Measurements from ENCODE around the gene SLC9C2.

The SLC9C2 gene

GRCh38 chr1:173560285-173560880 lies 42.5 kb downstream of the SLC9C2 start:
- Mint-ChIP-seq H3K4me1 (peaks cover 19% of the 10 kb centered on the region), H3K36me3 (peaks cover 5% of the 10 kb centered on the region), H3K27me3 (peaks cover 4% of the 10 kb centered on the region), H3K27ac (peak overlapping the region; percentile 17), H3K9me3 (no peaks in the 10 kb centered on the region), H3K4me3 (no peak overlapping the region)
- CTCF ChIA-PET: no interaction called here
- no peak for DNase-seq

- Mint-ChIP-seq H3K4me3 (no peak overlapping the region), H3K36me3 (peaks cover 17% of the 10 kb centered on the region), H3K9me3 (peaks cover 1% of the 10 kb centered on the region), H3K27me3 (no peaks in the 10 kb centered on the region), H3K4me1 (peaks cover 64% of the 10 kb centered on the region), H3K27ac (no peak overlapping the region)
- CTCF ChIA-PET: no interaction called here
- no peak for DNase-seq
Observed at GRCh38 chr1:173555651-173556305, 47.1 kb downstream of the SLC9C2 start.

- Mint-ChIP-seq H3K4me3 (no peak overlapping the region), H3K27me3 (no peaks in the 10 kb centered on the region), H3K9me3 (peaks cover 1% of the 10 kb centered on the region), H3K4me1 (peaks cover 70% of the 10 kb centered on the region), H3K27ac (no peak overlapping the region), H3K36me3 (peaks cover 17% of the 10 kb centered on the region)
- CTCF ChIA-PET: interaction anchor here (0.7 kb wide), 1 partner anchor 18 kb away, joined by 3 read pairs; no protein-coding TSS in a partner anchor
- DNase-seq: no peak
Observed at GRCh38 chr1:173554541-173555250, 48.2 kb downstream of the SLC9C2 start.

- peaks cover 76% of the 10 kb centered on the region for H3K4me1 Mint-ChIP-seq
- H3K4me3 Mint-ChIP-seq: no peak overlapping the region
- H3K36me3 Mint-ChIP-seq: peaks cover 15% of the 10 kb centered on the region
- H3K27ac Mint-ChIP-seq: no peak overlapping the region
- peaks cover 1% of the 10 kb centered on the region for H3K9me3 Mint-ChIP-seq
- no peak for DNase-seq
- CTCF ChIA-PET: interaction anchor here (0.7 kb wide), 1 partner anchor 19 kb away, joined by 3 read pairs; no protein-coding TSS in a partner anchor
- no peaks in the 10 kb centered on the region for H3K27me3 Mint-ChIP-seq
Observed at GRCh38 chr1:173554089-173554488, 48.8 kb downstream of the SLC9C2 start.

GRCh38 chr1:173553312-173553711 lies 49.6 kb downstream of the SLC9C2 start:
- Mint-ChIP-seq H3K27ac (no peak overlapping the region), H3K4me1 (peaks cover 76% of the 10 kb centered on the region), H3K36me3 (peaks cover 19% of the 10 kb centered on the region), H3K4me3 (no peak overlapping the region), H3K9me3 (peaks cover 1% of the 10 kb centered on the region), H3K27me3 (no peaks in the 10 kb centered on the region)
- DNase-seq: no peak
- CTCF ChIA-PET: no interaction called here

GRCh38 chr1:173551699-173552098 lies 51.2 kb downstream of the SLC9C2 start:
- no peak overlapping the region for H3K4me3 Mint-ChIP-seq

GRCh38 chr1:173549813-173550212 lies 53.1 kb downstream of the SLC9C2 start:
- Mint-ChIP-seq H3K36me3 (peaks cover 18% of the 10 kb centered on the region), H3K4me1 (peaks cover 60% of the 10 kb centered on the region), H3K9me3 (peaks cover 1% of the 10 kb centered on the region), H3K27ac (peak overlapping the region; percentile 67), H3K4me3 (no peak overlapping the region), H3K27me3 (no peaks in the 10 kb centered on the region)
- CTCF ChIA-PET: no interaction called here
- no peak for DNase-seq

More at GRCh38 chr1:173551699-173552098, 51.2 kb downstream of the SLC9C2 start:
- no peak for DNase-seq
- Mint-ChIP-seq H3K4me1 (peaks cover 71% of the 10 kb centered on the region), H3K36me3 (peaks cover 19% of the 10 kb centered on the region), H3K9me3 (peaks cover 1% of the 10 kb centered on the region), H3K27me3 (no peaks in the 10 kb centered on the region), H3K27ac (peak overlapping the region; percentile 96)
- CTCF ChIA-PET: no interaction called here

- no peaks in the 10 kb centered on the region for H3K27me3 Mint-ChIP-seq
- no peak overlapping the region for H3K27ac Mint-ChIP-seq
- H3K36me3 Mint-ChIP-seq: peaks cover 4% of the 10 kb centered on the region
- DNase-seq: no peak
- CTCF ChIA-PET: no interaction called here
- H3K4me3 Mint-ChIP-seq: no peak overlapping the region
- H3K4me1 Mint-ChIP-seq: peaks cover 19% of the 10 kb centered on the region
- H3K9me3 Mint-ChIP-seq: peaks cover 3% of the 10 kb centered on the region
Observed at GRCh38 chr1:173545688-173546087, 57.2 kb downstream of the SLC9C2 start.

GRCh38 chr1:173536223-173536622 lies 66.6 kb downstream of the SLC9C2 start:
- DNase-seq: no peak
- Mint-ChIP-seq H3K27me3 (peaks cover 3% of the 10 kb centered on the region), H3K9me3 (peaks cover 2% of the 10 kb centered on the region), H3K36me3 (peaks cover 1% of the 10 kb centered on the region), H3K4me1 (peaks cover 9% of the 10 kb centered on the region), H3K27ac (no peak overlapping the region), H3K4me3 (no peak overlapping the region)
- CTCF ChIA-PET: interaction anchor here (0.5 kb wide), 1 partner anchor 1367 kb away, joined by 3 read pairs; no protein-coding TSS in a partner anchor

GRCh38 chr1:173532237-173532636 lies 70.6 kb downstream of the SLC9C2 start:
- H3K27me3 Mint-ChIP-seq: no peaks in the 10 kb centered on the region
- no peaks in the 10 kb centered on the region for H3K36me3 Mint-ChIP-seq
- H3K9me3 Mint-ChIP-seq: no peaks in the 10 kb centered on the region
- CTCF ChIA-PET: no interaction called here
- H3K4me3 Mint-ChIP-seq: no peak overlapping the region
- H3K4me1 Mint-ChIP-seq: peaks cover 17% of the 10 kb centered on the region
- H3K27ac Mint-ChIP-seq: no peak overlapping the region
- no peak for DNase-seq

- Mint-ChIP-seq H3K27ac (no peak overlapping the region), H3K4me3 (no peak overlapping the region), H3K36me3 (no peaks in the 10 kb centered on the region), H3K27me3 (no peaks in the 10 kb centered on the region), H3K9me3 (no peaks in the 10 kb centered on the region), H3K4me1 (peaks cover 17% of the 10 kb centered on the region)
- no peak for DNase-seq
- CTCF ChIA-PET: interaction anchor here (0.8 kb wide), 1 partner anchor 1603 kb away, joined by 4 read pairs; no protein-coding TSS in a partner anchor
Observed at GRCh38 chr1:173530795-173531693, 71.8 kb downstream of the SLC9C2 start.

GRCh38 chr1:173529106-173529505 lies 73.8 kb downstream of the SLC9C2 start:
- no peak for DNase-seq
- Mint-ChIP-seq H3K27me3 (no peaks in the 10 kb centered on the region), H3K4me1 (peaks cover 17% of the 10 kb centered on the region), H3K27ac (no peak overlapping the region), H3K36me3 (no peaks in the 10 kb centered on the region), H3K4me3 (no peak overlapping the region), H3K9me3 (no peaks in the 10 kb centered on the region)
- CTCF ChIA-PET: no interaction called here

- Mint-ChIP-seq H3K4me3 (no peak overlapping the region), H3K9me3 (no peaks in the 10 kb centered on the region), H3K4me1 (peaks cover 13% of the 10 kb centered on the region), H3K36me3 (no peaks in the 10 kb centered on the region), H3K27me3 (no peaks in the 10 kb centered on the region), H3K27ac (no peak overlapping the region)
- DNase-seq: no peak
- CTCF ChIA-PET: no interaction called here
Observed at GRCh38 chr1:173527151-173527826, 75.6 kb downstream of the SLC9C2 start.
